ENCODE results near the gene HAVCR1.
"Not testable (repeated sequence)": the region's sequence is repeated elsewhere in the genome, so short reads cannot be mapped to it uniquely, and the experiment has no call there.

Gene HAVCR1
- 0.69 to 9.0 (median 3.0) reads per million in 17 experiments for total RNA-seq

DNA sequence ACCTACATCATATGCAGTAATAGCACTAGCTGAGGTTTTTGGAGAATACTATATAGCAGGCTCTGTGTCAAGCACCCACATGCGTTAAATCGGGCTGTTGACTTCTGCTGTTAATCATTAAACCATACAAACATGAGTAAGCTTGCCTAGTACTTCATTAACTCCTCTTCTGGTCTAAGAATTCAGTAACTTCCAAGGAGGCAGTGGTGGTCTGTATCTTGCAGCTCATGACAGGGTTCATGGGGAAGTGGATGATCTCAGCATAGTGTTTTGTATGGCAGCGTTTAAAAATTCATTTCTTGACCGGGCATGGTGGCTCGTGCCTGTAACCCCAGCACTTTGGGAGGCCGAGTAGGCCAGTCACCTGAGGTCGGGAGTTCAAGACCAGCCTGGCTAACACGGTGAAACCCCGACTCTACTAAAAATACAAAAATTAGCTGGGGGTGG, at the start of gene HAVCR1:
TSS of gene HAVCR1 (minus strand) at position 24 of the 447 bp plus-strand sequence. CDS start 1,173 bp downstream, outside the sequence.
- DNase-seq = no peak

- DNase-seq = peak in 3 of 4 experiments; percentile 43 to 51 (median 47)
These were observed 48.6 kb upstream of the HAVCR1 start for GRCh38 chr5:157107508-157107907.

DNA sequence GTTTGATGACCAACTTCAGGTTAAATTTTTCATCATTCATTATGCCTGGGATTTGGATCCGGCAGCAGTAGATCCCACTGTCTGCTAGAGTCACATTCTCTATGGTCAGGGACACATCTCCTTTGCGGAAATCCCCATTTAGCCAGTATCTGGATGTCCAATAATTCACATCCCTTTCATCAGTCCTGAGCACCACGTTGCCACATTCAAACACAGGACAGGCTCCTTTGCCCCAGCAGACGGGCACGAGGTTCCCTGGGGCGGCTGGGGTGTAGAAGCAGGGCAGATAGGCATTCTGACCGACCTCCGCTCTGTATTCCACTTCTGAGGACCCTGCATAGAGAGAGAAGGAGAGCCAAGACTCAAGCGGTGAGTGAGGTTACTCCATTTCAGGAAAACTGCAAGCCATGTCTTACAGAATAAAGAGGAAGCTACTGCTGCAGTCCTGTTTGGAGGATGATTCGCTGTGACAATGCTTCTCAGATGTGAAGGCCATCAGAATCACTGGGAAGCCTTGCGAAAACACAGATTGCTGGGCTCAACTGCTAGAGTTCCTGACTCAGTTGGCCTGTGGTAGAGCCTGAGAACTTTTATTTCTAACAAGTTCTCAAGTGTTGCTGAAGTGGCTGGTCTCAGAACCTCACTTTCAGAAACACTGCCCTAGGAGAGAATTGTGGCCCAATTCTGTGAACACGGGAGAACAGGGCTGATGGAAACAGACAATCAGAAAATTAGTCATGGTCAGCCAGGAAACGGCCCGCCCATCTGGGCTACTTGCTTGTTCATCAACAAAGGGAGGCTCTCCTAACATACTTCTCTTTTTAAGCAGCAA, 47.9 kb upstream of the HAVCR1 start:
- peak; percentile 85 to 87 (median 87) for DNase-seq

GRCh38 chr5:157100140-157100679, 41.3 kb upstream of the HAVCR1 start:
- DNase-seq = peak; percentile 83 to 95 (median 86)

GRCh38 chr5:157088342-157088990, 29.6 kb upstream of the HAVCR1 start:
- DNase-seq = no peak

- DNase-seq = no peak
These were observed 27.9 kb upstream of the HAVCR1 start for GRCh38 chr5:157086751-157087359.

DNA sequence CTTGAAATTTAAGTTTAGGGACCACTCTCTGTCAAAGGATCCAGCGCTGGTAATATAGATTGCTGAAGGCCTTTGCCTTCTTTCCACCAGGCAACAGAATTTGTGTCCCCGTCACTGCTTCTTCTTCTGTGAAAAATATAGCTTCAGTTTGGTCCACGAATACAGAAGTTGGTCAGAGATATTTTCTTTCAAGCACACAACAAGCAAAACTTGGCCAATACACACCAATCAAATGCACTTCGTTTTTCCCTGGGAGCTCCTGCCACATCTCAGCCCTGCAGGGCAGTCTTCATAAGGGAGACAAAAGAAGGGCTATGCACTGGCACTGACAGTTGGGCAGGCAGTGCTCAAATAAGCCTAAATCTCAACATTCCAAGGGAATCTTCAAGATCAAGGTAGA, 27.0 kb upstream of the HAVCR1 start:
- peak; percentile 9 to 55 (median 34) for DNase-seq

- DNase-seq = peak in 1 of 4 experiments; percentile 42
These were observed 21.4 kb upstream of the HAVCR1 start for GRCh38 chr5:157080286-157080685.

DNA sequence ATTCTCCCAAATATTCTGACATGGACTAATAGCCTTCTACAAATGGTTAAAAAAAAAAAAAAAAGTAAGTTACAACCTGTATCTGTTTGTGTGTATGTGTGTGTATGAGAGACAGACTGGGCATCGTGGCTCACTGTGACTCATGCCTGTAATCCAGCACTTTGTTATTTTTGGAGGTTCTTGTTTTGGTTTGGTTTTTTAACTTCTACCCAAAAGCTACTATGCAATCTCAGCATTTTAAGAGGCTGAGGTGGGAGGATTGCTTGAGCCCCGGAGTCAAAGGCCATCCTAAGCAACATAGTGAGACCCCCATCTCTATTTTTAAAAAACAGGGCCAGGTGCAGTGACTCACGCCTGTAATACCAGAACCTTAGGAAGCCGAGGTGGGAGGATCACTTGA, 17.6 kb upstream of the HAVCR1 start:
- peak in 3 of 4 experiments; percentile 13 to 55 (median 54) for DNase-seq

DNA sequence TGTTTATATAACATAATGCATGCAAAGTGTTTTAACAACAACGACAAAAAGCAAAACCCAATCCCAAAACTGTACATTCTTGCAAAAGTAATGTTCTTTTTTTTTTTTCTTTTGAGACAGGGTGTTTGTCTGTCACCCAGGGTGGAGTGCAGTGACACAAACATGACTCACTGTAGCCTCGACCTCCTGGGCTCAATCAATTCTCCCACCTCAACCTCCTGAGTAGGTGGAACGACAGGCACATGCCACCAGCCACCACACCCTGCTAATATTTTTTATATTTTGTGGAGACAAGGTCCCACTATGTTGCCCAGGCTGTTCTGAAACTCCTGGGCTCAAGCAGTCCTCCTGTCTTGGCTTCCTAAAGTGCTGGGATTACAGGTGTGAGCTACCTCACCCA, 13.6 kb upstream of the HAVCR1 start:
- no peak for DNase-seq

DNA sequence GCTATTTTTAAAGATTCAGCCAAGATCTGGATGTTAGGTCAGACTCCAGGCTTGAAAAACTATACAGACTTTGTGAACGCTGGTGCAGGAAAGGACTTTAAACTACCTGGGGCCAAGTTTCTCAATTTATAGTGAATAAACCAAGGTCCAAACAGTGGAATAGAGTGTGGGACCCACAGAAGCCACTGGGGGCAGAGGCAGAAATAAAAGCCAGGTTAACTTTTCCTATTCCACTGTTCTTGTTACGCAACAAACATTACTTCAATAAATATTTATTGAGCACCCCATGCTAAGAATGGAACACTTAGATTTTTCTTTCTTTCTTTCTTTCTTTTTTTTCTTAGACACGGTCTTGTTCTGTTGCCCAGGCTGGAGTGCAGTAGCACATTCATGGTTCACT, 11.0 kb upstream of the HAVCR1 start:
- DNase-seq = no peak

DNA sequence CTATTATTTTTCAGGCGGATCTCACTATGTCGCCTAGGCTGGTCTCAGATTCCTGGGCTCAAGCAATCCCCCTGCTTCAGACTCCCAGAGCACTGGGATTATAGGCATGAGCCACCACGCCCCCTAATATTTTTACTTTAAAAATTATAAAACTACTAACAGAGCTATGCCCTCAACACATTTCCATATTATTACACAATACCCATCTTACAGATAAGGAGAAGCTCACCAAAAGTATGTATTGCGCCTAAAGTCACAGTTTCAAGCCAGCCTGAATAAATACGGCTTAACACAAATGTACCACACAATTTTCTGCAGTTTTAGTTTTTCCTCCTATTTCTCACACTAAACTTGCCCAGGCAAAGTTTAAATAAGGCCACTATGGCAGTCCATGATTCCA, 9.9 kb upstream of the HAVCR1 start:
- DNase-seq = no peak

- DNase-seq = no peak
These were observed 9.4 kb upstream of the HAVCR1 start for GRCh38 chr5:157068339-157068738.

DNA sequence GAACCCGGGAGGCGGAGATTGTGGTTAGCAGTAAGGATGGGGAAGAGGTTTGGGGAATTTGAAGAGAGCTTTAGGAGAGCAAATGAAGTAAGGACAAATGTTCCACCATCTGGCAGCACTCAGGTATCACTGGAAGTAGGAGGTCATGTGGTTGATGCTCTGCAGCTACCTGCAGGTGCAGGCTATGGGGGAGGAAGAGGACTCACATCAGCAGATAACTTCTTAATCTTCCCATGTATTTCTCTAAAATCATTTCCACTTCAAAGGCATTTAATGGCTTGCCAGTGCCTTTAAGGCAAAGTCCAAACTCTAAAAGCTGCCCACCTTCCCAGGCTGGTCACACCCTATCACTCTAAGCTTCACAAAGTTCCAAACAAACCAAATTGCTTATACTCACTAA, 8.1 kb upstream of the HAVCR1 start:
- DNase-seq = no peak

- DNase-seq = no peak
These were observed 7.2 kb upstream of the HAVCR1 start for GRCh38 chr5:157066080-157066479.

DNA sequence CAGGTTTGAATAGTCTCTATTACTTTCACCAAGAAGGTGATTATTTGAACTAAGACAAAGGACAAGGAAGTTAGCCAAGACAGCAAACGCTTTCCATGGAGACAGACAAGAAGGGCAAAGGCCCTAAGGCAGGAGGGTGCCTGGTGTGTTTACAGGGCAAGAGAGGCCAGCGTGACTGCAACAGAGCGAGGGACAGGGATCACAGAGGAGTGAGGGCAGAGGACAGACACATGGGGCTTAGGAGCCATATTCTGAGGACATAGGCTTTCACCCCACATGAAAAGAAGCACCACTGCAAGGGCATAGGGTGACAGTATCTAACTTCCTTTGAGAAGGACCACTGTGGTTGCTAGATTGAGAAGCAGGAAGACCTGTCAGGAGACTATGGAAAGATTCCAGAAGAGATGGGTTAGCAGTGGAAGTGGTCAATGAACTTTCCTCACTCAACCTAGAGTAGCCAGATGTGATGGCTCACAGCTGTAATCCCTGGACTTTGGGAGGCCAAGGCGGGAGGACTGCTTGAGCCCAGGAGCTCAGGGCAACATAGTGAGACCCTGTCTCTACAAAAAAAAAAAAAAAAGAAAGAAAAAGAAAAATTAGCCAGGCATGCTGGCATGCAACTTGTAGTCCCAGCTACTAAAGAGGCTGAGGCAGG, 5.0 kb upstream of the HAVCR1 start:
- DNase-seq = no peak

- no peak for DNase-seq
These were observed 975 bp upstream of the HAVCR1 start for GRCh38 chr5:157059891-157060290.

DNA sequence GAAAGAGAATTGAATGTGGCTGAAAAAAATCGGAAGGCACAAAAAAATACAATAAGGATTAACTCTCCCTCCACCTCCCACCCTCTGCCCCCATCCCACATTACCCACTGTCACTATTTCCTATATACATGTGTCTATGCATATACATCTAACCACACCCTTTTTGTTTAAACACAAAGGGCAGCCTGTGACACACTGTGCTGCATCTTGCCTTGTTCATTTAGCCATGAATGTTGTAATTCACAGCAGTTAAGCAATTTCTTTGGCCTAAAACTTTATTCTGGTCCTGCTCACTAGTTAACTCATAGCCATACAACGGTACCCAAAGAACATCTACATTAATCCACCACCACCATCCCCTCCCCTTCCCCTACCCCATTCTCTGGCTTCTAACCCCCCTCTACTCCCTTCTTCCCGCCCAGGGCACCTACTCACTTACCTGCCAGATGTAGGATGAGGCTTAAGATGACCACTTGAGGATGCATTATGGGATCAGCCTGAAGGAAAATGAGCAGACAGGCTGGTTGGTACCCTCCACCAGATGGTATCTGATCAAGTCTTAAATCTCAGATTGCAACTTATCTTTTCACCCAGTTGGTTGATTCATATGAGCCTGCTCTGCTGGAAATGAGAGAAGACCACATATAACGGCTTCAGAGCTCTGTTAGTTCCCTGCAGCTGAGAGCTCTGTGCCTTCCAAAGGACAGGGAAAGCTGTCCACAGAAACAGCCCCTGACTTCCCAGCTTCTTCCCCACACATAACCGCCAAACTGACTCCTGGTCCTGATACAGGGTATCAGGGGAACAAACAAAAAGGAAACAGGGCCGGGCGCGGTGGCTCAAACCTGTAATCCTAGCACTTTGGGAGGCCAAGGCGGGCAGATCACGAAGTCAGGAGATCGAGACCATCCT, 1.2 kb downstream of the HAVCR1 start:
- no peak for DNase-seq

- DNase-seq = not testable (repeated sequence)
These were observed 2.1 kb downstream of the HAVCR1 start for GRCh38 chr5:157056848-157057247.

DNA sequence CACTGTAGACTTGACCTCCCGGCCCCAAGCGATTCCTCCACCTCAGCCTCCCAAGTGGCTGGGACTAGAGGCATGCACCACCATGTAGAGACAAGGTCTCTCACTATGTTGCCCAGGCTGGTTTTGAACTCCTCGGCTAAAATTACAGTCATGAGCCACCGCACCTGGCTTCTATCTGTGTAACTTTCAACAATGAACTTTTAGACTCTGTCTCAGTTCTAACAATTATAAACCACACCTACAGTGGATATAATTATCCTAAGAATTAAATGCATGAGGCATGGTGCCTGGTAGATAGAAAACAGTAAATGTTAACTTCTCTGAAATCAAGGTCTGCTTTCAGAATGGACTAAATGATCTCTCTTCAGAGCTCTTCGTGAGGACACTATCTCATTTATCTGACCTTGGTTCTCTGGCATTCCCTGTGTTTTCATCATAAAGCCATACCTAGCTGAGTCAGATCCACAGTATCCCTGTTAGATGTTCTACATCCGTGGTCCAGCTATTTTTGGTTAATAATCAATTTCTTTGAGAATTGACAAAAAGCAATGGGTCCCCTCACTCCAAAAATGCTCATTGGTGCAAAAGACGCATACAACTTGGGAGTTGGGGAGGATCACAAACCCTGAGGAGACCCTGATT, 7.2 kb downstream of the HAVCR1 start:
- DNase-seq = no peak

- peak in 2 of 4 experiments; percentile 12 to 19 for DNase-seq
These were observed 8.9 kb downstream of the HAVCR1 start for GRCh38 chr5:157050050-157050449.

Data from suppressor macrophage (primary cell).